Suprapubic skin (tissue), 4 donors: ENCODE measurements around the gene GALNT9. TPM values are rescaled to one million over a fixed set of nuclear protein-coding genes. Genes with fewer than 3 reads are reported as not detected.

Source experiments
- DNase-seq, 2 donors: peaks; one replicate each; pipeline ENCODE4 v3.0.0-alpha.2; 2019; ENCODE audit warnings: low spot score in 2 of 2
- H3K27ac ChIP-seq: fragments of 200-600 bp; sonication (generic); one replicate; pipeline ENCODE4 v1.5.1; 2019
- H3K27me3 ChIP-seq: fragments of 200-600 bp; sonication (generic); one replicate; pipeline ENCODE4 v1.5.1; 2019
- H3K36me3 ChIP-seq: fragments of 200-600 bp; sonication (generic); one replicate; pipeline ENCODE4 v1.5.1; 2019
- H3K4me1 ChIP-seq: fragments of 200-600 bp; sonication (generic); one replicate; pipeline ENCODE4 v1.5.1; 2019
- H3K4me3 ChIP-seq: fragments of 200-600 bp; sonication (generic); one replicate; pipeline ENCODE4 v1.5.1; 2019; ENCODE audit warnings: mild to moderate bottlenecking
- H3K9me3 ChIP-seq: fragments of 200-600 bp; sonication (generic); one replicate; pipeline ENCODE4 v1.5.1; 2019
- CTCF ChIP-seq, 2 donors: fragments of 200-600 bp in 1 of 2; fragments of 450-650 bp in 1 of 2; sonication (generic) in 1 of 2; IDR thresholded peaks; one replicate each; pipeline ENCODE4 v1.5.1; 2016 to 2019; ENCODE audit warnings: antibody characterized with exemption in 2 of 2, mild to moderate bottlenecking in 1 of 2, moderate library complexity in 1 of 2
- EP300 ChIP-seq: sonication (generic); formaldehyde crosslinking; IDR thresholded peaks from one replicate; pipeline ENCODE4 v1.6.1; 2017; ENCODE audit warnings: antibody characterized with exemption
- POLR2A ChIP-seq, 2 donors: fragments of 450-650 bp; IDR thresholded peaks; one replicate each; pipeline ENCODE4 v1.6.1; 2017; ENCODE audit warnings: antibody characterized with exemption in 2 of 2, mild to moderate bottlenecking in 2 of 2, moderate library complexity in 2 of 2
- POLR2AphosphoS5 ChIP-seq, 3 donors: sonication (generic); formaldehyde crosslinking; IDR thresholded peaks; one replicate each; pipeline ENCODE4 v1.6.1; 2017; ENCODE audit warnings: antibody characterized with exemption in 3 of 3
- WGBS: methylation state at CpG from one replicate; pipeline ENCODE4 v1.1.5; 2018; 5-methylcytosine and 5-hydroxymethylcytosine counted together
- total RNA-seq, 4 donors: library from RNA; depleted of rRNA; stranded (reverse); fragments of >200 nt; gene quantifications; one replicate each; pipeline ENCODE4 v1.1.0, GENCODE V29; 2016

Gene GALNT9
- total RNA-seq, 4 donors from 2014 or later, result not detected

DNA sequence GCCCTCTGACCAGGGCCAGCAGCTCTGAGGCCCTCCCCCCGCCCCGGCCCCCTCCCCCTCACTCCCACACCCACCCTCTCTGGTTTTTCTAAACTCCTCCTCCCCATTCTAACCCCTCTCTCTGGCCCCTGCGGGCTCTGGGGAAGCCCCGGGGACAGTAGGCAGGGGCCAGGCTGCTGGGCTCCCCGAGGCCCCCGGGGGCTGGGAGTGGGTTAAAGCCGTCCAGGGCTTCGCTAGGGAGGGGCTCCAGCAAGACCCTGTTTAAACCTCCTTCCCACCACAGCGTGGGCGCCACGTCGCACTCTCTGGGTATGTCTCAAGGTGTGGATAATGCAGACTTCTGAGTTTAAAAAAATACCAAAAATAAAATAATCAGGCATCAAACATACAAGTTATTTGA is 51.4 kb downstream of the GALNT9 start:
- Histone ChIP-seq H3K9me3 (no peaks in the 10 kb centered on the region), H3K4me3 (no peak overlapping the region), H3K27ac (no peak overlapping the region), H3K36me3 (no peaks in the 10 kb centered on the region), H3K4me1 (peaks cover 13% of the 10 kb centered on the region), H3K27me3 (peaks cover 99% of the 10 kb centered on the region)
- no peak for DNase-seq
- no peak for TF ChIP-seq CTCF (IDR thresholded peaks at IDR 0.05)
- no peak for TF ChIP-seq POLR2AphosphoS5 (IDR thresholded peaks at IDR 0.05)
- no peak for TF ChIP-seq POLR2A (IDR thresholded peaks at IDR 0.05)
- no peak for TF ChIP-seq EP300
- 23% methylated on average over 12 of the region's 12 CpGs for WGBS

DNA sequence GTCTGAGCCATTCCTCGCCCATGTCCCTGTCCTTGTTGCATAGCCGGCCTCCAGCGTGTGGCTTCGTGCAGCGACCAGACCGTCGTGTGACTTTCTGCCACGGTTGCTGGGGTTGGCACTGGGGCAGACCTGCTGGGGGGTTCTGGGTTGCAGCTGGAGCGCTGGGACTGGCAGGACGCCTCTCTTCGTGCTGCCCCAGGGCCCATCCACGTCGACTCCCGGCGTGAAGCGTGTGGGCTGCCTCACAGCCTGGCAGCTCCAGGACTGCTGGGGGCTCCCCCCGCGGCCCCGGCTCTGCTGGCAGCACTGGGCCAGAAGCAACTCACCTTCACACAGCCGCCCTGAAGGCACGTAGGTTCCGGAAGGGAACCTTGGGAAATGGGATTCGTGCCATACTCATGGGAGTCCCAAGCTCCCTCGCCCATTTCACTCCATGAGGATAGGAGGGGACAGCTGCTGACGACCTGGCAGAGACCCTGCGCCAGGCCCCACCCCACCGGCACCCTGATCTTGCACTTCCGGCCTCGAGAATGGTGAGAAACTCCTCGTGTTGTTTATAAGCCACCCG is 51.9 kb downstream of the GALNT9 start:
- no peak for DNase-seq
- no peak for TF ChIP-seq CTCF (IDR thresholded peaks at IDR 0.05)
- no peak for TF ChIP-seq POLR2A (IDR thresholded peaks at IDR 0.05)
- TF ChIP-seq EP300, result no peak
- TF ChIP-seq POLR2AphosphoS5 (IDR thresholded peaks at IDR 0.05), result no peak
- H3K27me3 ChIP-seq, result peaks cover 98% of the 10 kb centered on the region
- H3K36me3 ChIP-seq, result no peaks in the 10 kb centered on the region
- WGBS, result 33% methylated on average over 15 of the region's 31 CpGs
- no peaks in the 10 kb centered on the region for H3K9me3 ChIP-seq
- no peak overlapping the region for H3K4me3 ChIP-seq
- no peak overlapping the region for H3K27ac ChIP-seq
- H3K4me1 ChIP-seq, result peaks cover 13% of the 10 kb centered on the region

- peaks cover 13% of the 10 kb centered on the region for H3K4me1 ChIP-seq
- H3K36me3 ChIP-seq, result no peaks in the 10 kb centered on the region
- H3K27ac ChIP-seq, result no peak overlapping the region
- H3K27me3 ChIP-seq, result peaks cover 96% of the 10 kb centered on the region
- DNase-seq, result no peak
- no peaks in the 10 kb centered on the region for H3K9me3 ChIP-seq
- no peak overlapping the region for H3K4me3 ChIP-seq
- TF ChIP-seq POLR2AphosphoS5 (IDR thresholded peaks at IDR 0.05) (no peak), EP300 (no peak), CTCF (IDR thresholded peaks at IDR 0.05) (no peak), POLR2A (IDR thresholded peaks at IDR 0.05) (no peak)
- 38% methylated on average over 9 of the region's 12 CpGs for WGBS
These were observed 52.5 kb downstream of the GALNT9 start for GRCh38 chr12:132276827-132277373.

GRCh38 chr12:132276066-132276826 is 53.1 kb downstream of the GALNT9 start:
- H3K27me3 ChIP-seq, result peaks cover 96% of the 10 kb centered on the region
- no peak for DNase-seq
- WGBS, result 77% methylated on average over 20 of the region's 20 CpGs
- no peak overlapping the region for H3K4me3 ChIP-seq
- no peaks in the 10 kb centered on the region for H3K9me3 ChIP-seq
- peaks cover 13% of the 10 kb centered on the region for H3K4me1 ChIP-seq
- TF ChIP-seq POLR2A (IDR thresholded peaks at IDR 0.05) (no peak), POLR2AphosphoS5 (IDR thresholded peaks at IDR 0.05) (no peak), CTCF (IDR thresholded peaks at IDR 0.05) (no peak), EP300 (no peak)
- H3K27ac ChIP-seq, result no peak overlapping the region
- no peaks in the 10 kb centered on the region for H3K36me3 ChIP-seq

GRCh38 chr12:132275631-132276030 is 53.8 kb downstream of the GALNT9 start:
- TF ChIP-seq EP300 (no peak), CTCF (IDR thresholded peaks at IDR 0.05) (no peak), POLR2A (IDR thresholded peaks at IDR 0.05) (no peak), POLR2AphosphoS5 (IDR thresholded peaks at IDR 0.05) (no peak)
- 92% methylated on average over 10 of the region's 18 CpGs for WGBS
- H3K27me3 ChIP-seq, result peaks cover 96% of the 10 kb centered on the region

More at GRCh38 chr12:132275631-132276030, 53.8 kb downstream of the GALNT9 start:
- no peak for DNase-seq
- H3K36me3 ChIP-seq, result no peaks in the 10 kb centered on the region
- H3K4me3 ChIP-seq, result no peak overlapping the region
- no peak overlapping the region for H3K27ac ChIP-seq
- no peaks in the 10 kb centered on the region for H3K9me3 ChIP-seq
- peaks cover 13% of the 10 kb centered on the region for H3K4me1 ChIP-seq
